Measurements from ENCODE around the gene SLC29A1.

DNA sequence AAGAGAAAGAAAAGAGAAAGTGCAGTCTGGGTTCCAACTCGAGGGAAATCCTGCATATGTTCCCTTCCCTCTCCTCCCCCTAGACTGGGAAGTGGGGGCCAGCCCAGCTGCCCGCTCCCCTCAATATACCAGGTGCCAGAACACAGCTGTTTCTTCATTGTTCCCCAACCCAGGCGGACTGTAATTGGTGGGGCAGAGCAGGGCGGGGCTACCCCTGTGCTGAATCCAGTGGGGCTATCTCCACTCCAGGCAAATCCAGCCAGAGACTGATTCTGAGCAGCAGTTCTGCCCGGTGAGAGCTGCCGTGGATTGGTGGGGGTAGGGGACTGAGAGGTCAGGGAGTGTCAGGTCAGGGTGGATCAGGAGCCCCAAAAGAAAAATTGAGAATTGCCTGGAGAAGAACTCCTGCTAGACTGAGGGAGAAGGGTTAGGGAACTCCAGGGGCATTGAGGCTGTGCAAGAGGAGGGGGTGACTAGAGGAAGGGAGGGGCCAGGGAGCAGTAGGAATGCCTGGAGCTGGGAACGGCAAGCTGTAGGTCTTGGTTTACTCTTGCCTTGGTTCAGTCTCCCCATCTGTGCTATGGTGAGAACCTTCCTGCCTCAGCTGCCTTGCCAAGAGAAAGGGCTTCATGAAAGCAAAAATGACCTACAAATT lies 6.6 kb upstream of the SLC29A1 start, which contains the start of gene MYMX:
- TF ChIP-seq, protein P1, sequence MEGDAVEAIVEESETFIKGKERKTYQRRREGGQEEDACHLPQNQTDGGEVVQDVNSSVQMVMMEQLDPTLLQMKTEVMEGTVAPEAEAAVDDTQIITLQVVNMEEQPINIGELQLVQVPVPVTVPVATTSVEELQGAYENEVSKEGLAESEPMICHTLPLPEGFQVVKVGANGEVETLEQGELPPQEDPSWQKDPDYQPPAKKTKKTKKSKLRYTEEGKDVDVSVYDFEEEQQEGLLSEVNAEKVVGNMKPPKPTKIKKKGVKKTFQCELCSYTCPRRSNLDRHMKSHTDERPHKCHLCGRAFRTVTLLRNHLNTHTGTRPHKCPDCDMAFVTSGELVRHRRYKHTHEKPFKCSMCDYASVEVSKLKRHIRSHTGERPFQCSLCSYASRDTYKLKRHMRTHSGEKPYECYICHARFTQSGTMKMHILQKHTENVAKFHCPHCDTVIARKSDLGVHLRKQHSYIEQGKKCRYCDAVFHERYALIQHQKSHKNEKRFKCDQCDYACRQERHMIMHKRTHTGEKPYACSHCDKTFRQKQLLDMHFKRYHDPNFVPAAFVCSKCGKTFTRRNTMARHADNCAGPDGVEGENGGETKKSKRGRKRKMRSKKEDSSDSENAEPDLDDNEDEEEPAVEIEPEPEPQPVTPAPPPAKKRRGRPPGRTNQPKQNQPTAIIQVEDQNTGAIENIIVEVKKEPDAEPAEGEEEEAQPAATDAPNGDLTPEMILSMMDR (IDR thresholded peaks at IDR 0.05) = no peak
- no peak for TF ChIP-seq POLR2A (IDR thresholded peaks at IDR 0.05)
- TF ChIP-seq EP300 (IDR thresholded peaks at IDR 0.05) = no peak
